DOHH2 (cell line): Measurements from ENCODE around the gene UQCRQ.

Source experiments
- H3F3A ChIP-seq: fragments of 200-600 bp; sonication (generic), shearing (Covaris generic); 2 replicates; pipeline ENCODE4 v1.6.0; 2016; ENCODE audit warnings: antibody characterized with exemption, mild to moderate bottlenecking; ENCODE audit not compliant: control insufficient read depth, insufficient read depth
- H3K27ac ChIP-seq: fragments of 200-600 bp; sonication (generic); 2 replicates; pipeline ENCODE4 v1.5.1; 2014; ENCODE audit warnings: low read depth, mild to moderate bottlenecking, low read length, moderate library complexity
- H3K27me3 ChIP-seq: fragments of 200-600 bp; sonication (generic); 2 replicates; pipeline ENCODE4 v1.6.1; 2014; ENCODE audit warnings: mild to moderate bottlenecking, low read length, mixed read lengths; ENCODE audit not compliant: control insufficient read depth
- H3K36me3 ChIP-seq: fragments of 200-600 bp; sonication (generic); 2 replicates; pipeline ENCODE4 v1.6.1; 2014; ENCODE audit warnings: mild to moderate bottlenecking, low read length, moderate library complexity, mixed read lengths; ENCODE audit not compliant: control insufficient read depth
- H3K4me1 ChIP-seq: fragments of 200-600 bp; sonication (generic); 2 replicates; pipeline ENCODE4 v1.6.1; 2014; ENCODE audit warnings: mild to moderate bottlenecking, low read length, mixed read lengths; ENCODE audit not compliant: control insufficient read depth
- H3K4me2 ChIP-seq: fragments of 200-600 bp; sonication (generic); 2 replicates; pipeline ENCODE4 v1.6.0; 2014; ENCODE audit warnings: mild to moderate bottlenecking, low read length, moderate library complexity
- H3K4me3 ChIP-seq: fragments of 200-600 bp; sonication (generic); 2 replicates; pipeline ENCODE4 v1.5.1; 2014; ENCODE audit warnings: mild to moderate bottlenecking, low read length, mixed read lengths
- H3K79me2 ChIP-seq: fragments of 200-600 bp; sonication (generic); 2 replicates; pipeline ENCODE4 v1.6.1; 2014; ENCODE audit warnings: mild to moderate bottlenecking, low read length, mixed read lengths; ENCODE audit not compliant: control insufficient read depth
- H3K9me2 ChIP-seq: fragments of 200-600 bp; sonication (generic); replicated peaks from 2 replicates; pipeline ENCODE4 v1.6.1; 2014; ENCODE audit warnings: mild to moderate bottlenecking, low read length, mixed read lengths; ENCODE audit not compliant: control insufficient read depth
- H3K9me3 ChIP-seq: fragments of 200-600 bp; sonication (generic); 2 replicates; pipeline ENCODE4 v1.6.1; 2014; ENCODE audit warnings: antibody characterized with exemption, low read length, mixed read lengths; ENCODE audit not compliant: control insufficient read depth, insufficient read depth
- H4K20me1 ChIP-seq: fragments of 200-600 bp; sonication (generic); 2 replicates; pipeline ENCODE4 v1.6.0; 2014; ENCODE audit warnings: low read depth, mild to moderate bottlenecking, antibody characterized with exemption, low read length, moderate library complexity; ENCODE audit not compliant: control insufficient read depth, insufficient read depth
- EZH2phosphoT487 ChIP-seq: fragments of 200-600 bp; sonication (generic); IDR thresholded peaks from 2 replicates; pipeline ENCODE4 v1.6.1; 2017; ENCODE audit warnings: borderline replicate concordance, mild to moderate bottlenecking, antibody characterized with exemption, low read length, moderate library complexity, mixed read lengths
- TF ChIP-seq, protein P1 (sequence below): fragments of 200-600 bp; sonication (generic); IDR thresholded peaks from one replicate; pipeline ENCODE4 v1.5.1; 2014; ENCODE audit warnings: antibody characterized with exemption, mild to moderate bottlenecking, low read depth, low read length; ENCODE audit not compliant: poor library complexity, severe bottlenecking

UQCRQ gene

DNA sequence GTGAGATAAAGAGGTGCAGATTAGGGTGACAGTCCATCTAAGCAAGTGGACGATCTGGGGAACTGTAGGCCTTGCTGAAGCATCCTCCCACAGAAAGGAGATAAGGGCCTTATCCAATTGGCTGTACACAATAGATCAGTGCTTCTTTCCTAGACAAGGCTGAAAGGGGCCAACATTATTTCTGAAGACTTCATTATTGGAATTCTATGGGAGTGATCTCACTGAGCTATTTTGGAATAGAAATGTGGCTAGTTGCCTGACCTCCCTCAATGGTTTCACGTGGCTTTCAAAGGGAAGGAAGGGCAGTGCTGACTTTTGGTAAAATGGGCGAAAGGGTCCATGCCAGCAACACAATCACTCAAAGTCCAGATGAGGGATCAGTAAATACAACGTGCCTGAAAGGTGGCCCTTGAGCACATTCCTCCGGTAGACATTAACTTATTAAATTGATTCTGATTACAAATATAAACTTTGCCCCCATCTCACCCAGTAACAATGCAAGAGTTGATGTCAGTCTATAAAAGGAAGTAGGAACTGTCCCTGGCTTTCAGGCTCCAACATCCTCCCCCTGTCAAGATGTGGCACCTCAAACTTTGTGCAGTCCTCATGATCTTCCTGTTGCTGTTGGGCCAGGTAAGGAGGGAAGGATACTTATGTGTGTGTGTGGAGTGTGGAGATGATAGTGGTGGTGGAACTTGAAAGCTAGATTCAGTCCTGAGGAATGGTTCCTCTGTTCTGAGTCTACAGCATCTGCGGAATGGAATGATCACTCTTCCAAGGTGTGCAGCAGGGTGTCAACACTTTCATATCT lies 6.9 kb downstream of the UQCRQ start, which contains the start of gene LEAP2:
Gene LEAP2 (plus strand): TSS at position 550 of the 811 bp plus-strand sequence. CDS start 27 bp downstream, at position 577.
- no peak within 1 kb of the TSS for H3K27ac ChIP-seq
- 0 out of 2 replicates have a peak, but pooled peaks cover 6% of the 10 kb centered on the region for H3K79me2 ChIP-seq
- no peaks in the 10 kb centered on the region for H3K4me1 ChIP-seq
- no peaks in the 10 kb centered on the region for H3K27me3 ChIP-seq
- no peak for TF ChIP-seq EZH2phosphoT487
- TF ChIP-seq, protein P1, sequence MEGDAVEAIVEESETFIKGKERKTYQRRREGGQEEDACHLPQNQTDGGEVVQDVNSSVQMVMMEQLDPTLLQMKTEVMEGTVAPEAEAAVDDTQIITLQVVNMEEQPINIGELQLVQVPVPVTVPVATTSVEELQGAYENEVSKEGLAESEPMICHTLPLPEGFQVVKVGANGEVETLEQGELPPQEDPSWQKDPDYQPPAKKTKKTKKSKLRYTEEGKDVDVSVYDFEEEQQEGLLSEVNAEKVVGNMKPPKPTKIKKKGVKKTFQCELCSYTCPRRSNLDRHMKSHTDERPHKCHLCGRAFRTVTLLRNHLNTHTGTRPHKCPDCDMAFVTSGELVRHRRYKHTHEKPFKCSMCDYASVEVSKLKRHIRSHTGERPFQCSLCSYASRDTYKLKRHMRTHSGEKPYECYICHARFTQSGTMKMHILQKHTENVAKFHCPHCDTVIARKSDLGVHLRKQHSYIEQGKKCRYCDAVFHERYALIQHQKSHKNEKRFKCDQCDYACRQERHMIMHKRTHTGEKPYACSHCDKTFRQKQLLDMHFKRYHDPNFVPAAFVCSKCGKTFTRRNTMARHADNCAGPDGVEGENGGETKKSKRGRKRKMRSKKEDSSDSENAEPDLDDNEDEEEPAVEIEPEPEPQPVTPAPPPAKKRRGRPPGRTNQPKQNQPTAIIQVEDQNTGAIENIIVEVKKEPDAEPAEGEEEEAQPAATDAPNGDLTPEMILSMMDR, result no peak
- H3K9me2 ChIP-seq, result no peaks in the 10 kb centered on the region
- H3F3A ChIP-seq, result peaks cover 19% of the 10 kb centered on the region
- 0 out of 2 replicates have a peak, but pooled peaks cover 3% of the 10 kb centered on the region for H4K20me1 ChIP-seq
- no peak within 1 kb of the TSS for H3K4me2 ChIP-seq
- H3K4me3 ChIP-seq, result no peak within 1 kb of the TSS
- no peaks in the 10 kb centered on the region for H3K9me3 ChIP-seq
- H3K36me3 ChIP-seq, result peaks cover 59% of the 10 kb centered on the region

- Histone ChIP-seq H3K27ac (no peak overlapping the region), H3K9me2 (no peaks in the 10 kb centered on the region), H3F3A (peaks cover 19% of the 10 kb centered on the region), H3K9me3 (no peaks in the 10 kb centered on the region), H3K36me3 (peaks cover 59% of the 10 kb centered on the region), H3K4me2 (no peak overlapping the region), H3K27me3 (no peaks in the 10 kb centered on the region), H4K20me1 (no peaks in the 10 kb centered on the region), H3K79me2 (no peaks in the 10 kb centered on the region), H3K4me1 (no peaks in the 10 kb centered on the region), H3K4me3 (no peak overlapping the region)
- TF ChIP-seq EZH2phosphoT487, result no peak
- TF ChIP-seq, protein P1, result no peak
These were observed 7.5 kb downstream of the UQCRQ start for GRCh38 chr5:132873930-132874271.

DNA sequence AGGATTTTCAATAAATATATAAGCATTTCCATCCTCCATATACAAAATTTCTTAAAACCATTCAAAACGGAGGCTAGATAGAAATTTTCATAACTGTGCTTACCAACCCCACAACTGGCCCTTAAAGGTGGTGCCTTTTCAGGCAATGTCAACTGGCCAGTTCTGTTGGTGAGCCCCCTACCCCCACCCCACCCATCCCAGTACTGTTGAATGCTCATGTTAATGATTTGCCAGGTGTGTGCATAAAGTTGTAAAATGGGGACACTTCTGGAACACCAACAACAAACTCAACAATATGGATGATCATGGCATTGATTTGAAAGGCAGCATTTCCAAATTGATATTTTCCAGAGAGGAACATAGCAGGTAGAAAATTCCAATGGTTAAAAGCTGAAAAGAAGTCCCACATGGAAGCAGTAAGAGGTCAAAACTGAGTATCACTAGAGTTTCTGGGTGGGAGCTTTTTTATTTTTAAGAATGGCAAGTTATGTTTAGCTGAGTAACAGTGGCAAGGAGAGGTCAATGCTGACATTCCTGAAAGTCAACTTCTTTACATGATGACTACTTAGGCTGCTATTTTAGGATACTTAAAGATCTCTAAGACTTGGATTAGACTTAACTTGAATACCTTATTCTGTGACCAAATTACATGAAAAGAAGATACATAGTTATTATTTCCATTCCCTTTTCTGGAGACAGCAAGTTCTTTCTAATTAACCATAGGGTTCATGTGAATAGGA lies 9.7 kb downstream of the UQCRQ start:
- Histone ChIP-seq H3K4me1 (no peaks in the 10 kb centered on the region), H3K27me3 (no peaks in the 10 kb centered on the region), H3K36me3 (peaks cover 62% of the 10 kb centered on the region), H3K4me2 (no peak overlapping the region), H4K20me1 (no peaks in the 10 kb centered on the region), H3K9me2 (no peaks in the 10 kb centered on the region), H3K79me2 (no peaks in the 10 kb centered on the region), H3K4me3 (no peak overlapping the region), H3K27ac (no peak overlapping the region), H3K9me3 (no peaks in the 10 kb centered on the region), H3F3A (peaks cover 11% of the 10 kb centered on the region)
- TF ChIP-seq, protein P1, result no peak
- TF ChIP-seq EZH2phosphoT487, result no peak
